Keratinocyte (primary cell): ENCODE measurements around the gene MLXIP. TPM values are rescaled to one million over a fixed set of nuclear protein-coding genes. Genes with fewer than 3 reads are reported as not detected.
A peak's percentile ranks its signal among the peaks of the same experiment; 100 is the strongest.

Experiments used
- DNase-seq: peaks from one replicate; pipeline ENCODE4 v3.0.0-alpha.2; 2011; ENCODE audit warnings: low read depth, missing footprints, low spot score
- FAIRE-seq: peaks from 2 replicates; lab custom pipeline; 2011; peaks lifted over from hg19 to GRCh38; lab: Jason Lieb, UNC
- H2AFZ ChIP-seq: 2 replicates; pipeline ENCODE4 v1.6.0; 2012; ENCODE audit warnings: low read length, control low read depth, inconsistent platforms; ENCODE audit not compliant: control insufficient read depth
- H3K27ac ChIP-seq: 2 replicates; pipeline ENCODE4 v1.5.1; 2011; ENCODE audit warnings: low read length; ENCODE audit not compliant: control insufficient read depth, insufficient read depth
- H3K27me3 ChIP-seq: 3 replicates; pipeline ENCODE4 v1.6.0; 2011; ENCODE audit warnings: low read length; ENCODE audit not compliant: control insufficient read depth, insufficient read depth; ENCODE audit errors: extremely low read depth
- H3K36me3 ChIP-seq, 2 experiments: 2 replicates in 1 of 2; 3 replicates in 1 of 2; pipeline ENCODE4 v1.5.1; 2011; ENCODE audit warnings: low read length in 2 of 2, mild to moderate bottlenecking in 1 of 2; ENCODE audit not compliant: control insufficient read depth in 2 of 2, insufficient read depth in 2 of 2; ENCODE audit errors: extremely low read depth in 1 of 2
- H3K4me1 ChIP-seq: 3 replicates; pipeline ENCODE4 v1.5.1; 2011; ENCODE audit warnings: low read length; ENCODE audit not compliant: control insufficient read depth, insufficient read depth; ENCODE audit errors: extremely low read depth
- H3K4me2 ChIP-seq: 3 replicates; pipeline ENCODE4 v1.6.0; 2011; ENCODE audit warnings: low read depth, low read length; ENCODE audit not compliant: control insufficient read depth, insufficient read depth; ENCODE audit errors: extremely low read depth
- H3K4me3 ChIP-seq, 3 experiments: fragments of 200-600 bp in 1 of 3; sonication (generic) in 1 of 3; 2 replicates in 2 of 3; 3 replicates in 1 of 3; pipeline ENCODE4 v1.5.1; 2011 to 2016; ENCODE audit warnings: low read length in 3 of 3, mild to moderate bottlenecking in 3 of 3, control low read depth in 2 of 3, inconsistent platforms in 1 of 3, low read depth in 1 of 3, mixed read lengths in 1 of 3, mixed run types in 1 of 3, moderate library complexity in 1 of 3; ENCODE audit not compliant: control insufficient read depth in 2 of 3, insufficient read depth in 2 of 3; ENCODE audit errors: extremely low read depth in 1 of 3
- H3K79me2 ChIP-seq: 2 replicates; pipeline ENCODE4 v1.6.0; 2012; ENCODE audit warnings: low read length; ENCODE audit not compliant: control insufficient read depth, insufficient read depth
- H3K9ac ChIP-seq: 3 replicates; pipeline ENCODE4 v1.6.0; 2011; ENCODE audit warnings: low read length; ENCODE audit not compliant: control insufficient read depth, insufficient read depth; ENCODE audit errors: extremely low read depth
- H3K9me1 ChIP-seq: 3 replicates; pipeline ENCODE4 v1.6.0; 2011; ENCODE audit warnings: low read length; ENCODE audit not compliant: control insufficient read depth, insufficient read depth; ENCODE audit errors: extremely low read depth
- H3K9me3 ChIP-seq: 2 replicates; pipeline ENCODE4 v1.5.1; 2012; ENCODE audit warnings: low read depth, low read length; ENCODE audit not compliant: control insufficient read depth
- H4K20me1 ChIP-seq: 3 replicates; pipeline ENCODE4 v1.6.0; 2011; ENCODE audit warnings: low read length; ENCODE audit not compliant: control insufficient read depth, insufficient read depth; ENCODE audit errors: extremely low read depth
- EZH2 ChIP-seq: IDR thresholded peaks from one replicate; pipeline ENCODE4 v1.6.1; 2012; ENCODE audit warnings: inconsistent platforms, mild to moderate bottlenecking, low read length, moderate library complexity
- dilution Hi-C: fragments of 300-500 bp; cut with MboI; formaldehyde crosslinking; loops from one replicate; pipeline ENCODE4 v1.7.0; 2020; ENCODE audit warnings: low sequenced_read_pairs; ENCODE audit not compliant: extremely low pct_ligation_motif_present
- polyA plus RNA-seq, 5 experiments: library from polyadenylated mRNA; depleted of rRNA in 3 of 5; stranded (reverse) in 3 of 5; stranded (forward) in 1 of 5; unstranded in 1 of 5; fragments of >200 nt; gene quantifications; 1 replicate in 1 of 5; 2 replicates in 3 of 5; 3 replicates in 1 of 5; pipeline versions ENCODE4 v1.2.1 to v1.2.3, GENCODE V29; 2011 to 2012; ENCODE audit warnings: missing spikeins in 2 of 5, low read depth in 1 of 5, low replicate concordance in 1 of 5
- TF ChIP-seq, protein P1 (sequence below), 3 experiments: IDR thresholded peaks in 1 of 3; conservative IDR thresholded peaks in 1 of 3; optimal IDR thresholded peaks in 1 of 3; 2 replicates in 2 of 3; 3 replicates in 1 of 3; pipeline versions ENCODE3 to v1.5.1; 2011; ENCODE audit warnings: low read length in 3 of 3, mild to moderate bottlenecking in 3 of 3, moderate library complexity in 2 of 3, control low read depth in 1 of 3, inconsistent platforms in 1 of 3; ENCODE audit not compliant: insufficient read depth in 2 of 3; ENCODE audit errors: extremely low read depth in 1 of 3

Gene MLXIP
- polyA plus RNA-seq, 1 donor (not counting 4 experiments of a cell fraction or from before 2014, with no cell fraction given) = 5.5 TPM

DNA sequence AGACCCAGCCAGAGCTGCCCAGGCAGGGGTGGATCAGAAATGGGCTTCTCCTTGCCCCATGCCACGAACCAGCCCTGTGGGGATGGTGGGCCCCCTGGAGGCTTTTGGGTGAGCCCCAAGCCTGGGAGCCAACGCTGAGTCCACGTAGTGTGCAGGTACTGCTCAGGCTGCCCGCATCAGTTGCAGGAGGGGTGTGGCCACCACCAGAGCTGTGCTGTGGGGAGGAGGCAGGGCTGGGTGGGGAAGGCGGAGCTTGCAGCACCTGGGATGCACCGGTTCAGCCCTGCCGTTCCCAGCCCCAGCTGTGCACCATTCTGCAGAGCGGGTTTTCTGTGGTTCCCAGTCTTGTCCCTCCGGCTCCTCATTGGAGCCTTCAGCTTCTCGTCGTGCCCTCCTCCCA, 59.1 kb downstream of the MLXIP start:
- peaks cover 36 to 43% of the 10 kb centered on the region in 2 experiments for H3K36me3 ChIP-seq
- H3K4me3 ChIP-seq = no peak overlapping the region
- TF ChIP-seq, protein P1, sequence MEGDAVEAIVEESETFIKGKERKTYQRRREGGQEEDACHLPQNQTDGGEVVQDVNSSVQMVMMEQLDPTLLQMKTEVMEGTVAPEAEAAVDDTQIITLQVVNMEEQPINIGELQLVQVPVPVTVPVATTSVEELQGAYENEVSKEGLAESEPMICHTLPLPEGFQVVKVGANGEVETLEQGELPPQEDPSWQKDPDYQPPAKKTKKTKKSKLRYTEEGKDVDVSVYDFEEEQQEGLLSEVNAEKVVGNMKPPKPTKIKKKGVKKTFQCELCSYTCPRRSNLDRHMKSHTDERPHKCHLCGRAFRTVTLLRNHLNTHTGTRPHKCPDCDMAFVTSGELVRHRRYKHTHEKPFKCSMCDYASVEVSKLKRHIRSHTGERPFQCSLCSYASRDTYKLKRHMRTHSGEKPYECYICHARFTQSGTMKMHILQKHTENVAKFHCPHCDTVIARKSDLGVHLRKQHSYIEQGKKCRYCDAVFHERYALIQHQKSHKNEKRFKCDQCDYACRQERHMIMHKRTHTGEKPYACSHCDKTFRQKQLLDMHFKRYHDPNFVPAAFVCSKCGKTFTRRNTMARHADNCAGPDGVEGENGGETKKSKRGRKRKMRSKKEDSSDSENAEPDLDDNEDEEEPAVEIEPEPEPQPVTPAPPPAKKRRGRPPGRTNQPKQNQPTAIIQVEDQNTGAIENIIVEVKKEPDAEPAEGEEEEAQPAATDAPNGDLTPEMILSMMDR (optimal IDR thresholded peaks at IDR 0.05 in 1 of 3, IDR thresholded peaks at IDR 0.05 in 1 of 3, conservative IDR thresholded peaks at IDR 0.05 in 1 of 3; ENCODE audit: extremely low read depth in 1 of 3, insufficient read depth in 2 of 3, low read length in 3 of 3) = no peak
- TF ChIP-seq EZH2 = no peak
- DNase-seq (peak; percentile 19), FAIRE-seq (peak; percentile 92)
- peaks cover 11% of the 10 kb centered on the region for H3K4me1 ChIP-seq
- no peak overlapping the region for H2AFZ ChIP-seq
- H3K4me2 ChIP-seq = peak overlapping the region; percentile 41
- H3K27ac ChIP-seq = no peak overlapping the region
- dilution Hi-C loops = no loop called here
- no peaks in the 10 kb centered on the region for H3K9me1 ChIP-seq
- H3K79me2 ChIP-seq = no peaks in the 10 kb centered on the region
- H3K27me3 ChIP-seq = no peaks in the 10 kb centered on the region
- no peak overlapping the region for H3K9ac ChIP-seq
- H3K9me3 ChIP-seq = no peaks in the 10 kb centered on the region
- no peaks in the 10 kb centered on the region for H4K20me1 ChIP-seq

DNA sequence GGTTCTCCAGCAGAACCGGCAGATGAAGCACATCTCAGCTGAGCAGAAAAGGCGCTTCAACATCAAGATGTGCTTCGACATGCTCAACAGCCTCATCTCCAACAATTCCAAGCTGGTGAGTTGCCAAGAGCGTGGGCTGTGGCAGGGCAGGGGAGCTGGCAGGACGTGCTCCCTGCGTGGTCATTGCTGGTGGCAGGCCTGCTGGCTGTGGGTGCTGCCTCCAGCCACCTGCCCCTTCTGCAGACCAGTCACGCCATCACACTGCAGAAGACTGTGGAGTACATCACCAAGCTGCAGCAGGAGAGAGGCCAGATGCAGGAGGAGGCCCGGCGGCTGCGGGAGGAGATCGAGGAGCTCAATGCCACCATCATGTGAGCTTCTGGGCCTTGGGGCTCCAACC, 59.6 kb downstream of the MLXIP start:
- Histone ChIP-seq H3K27ac (no peak overlapping the region), H3K4me3 (no peak overlapping the region), H2AFZ (no peak overlapping the region), H3K9ac (no peak overlapping the region), H3K4me2 (peak overlapping the region; percentile 41), H3K36me3 (peaks cover 31 to 44% of the 10 kb centered on the region in 2 experiments), H3K79me2 (no peaks in the 10 kb centered on the region), H3K9me1 (no peaks in the 10 kb centered on the region), H3K27me3 (no peaks in the 10 kb centered on the region), H4K20me1 (no peaks in the 10 kb centered on the region), H3K4me1 (peaks cover 11% of the 10 kb centered on the region), H3K9me3 (no peaks in the 10 kb centered on the region)
- DNase-seq (no peak), FAIRE-seq (no peak)
- dilution Hi-C loops = no loop called here
- TF ChIP-seq EZH2 = no peak
- TF ChIP-seq, protein P1 (optimal IDR thresholded peaks at IDR 0.05 in 1 of 3, IDR thresholded peaks at IDR 0.05 in 1 of 3, conservative IDR thresholded peaks at IDR 0.05 in 1 of 3; ENCODE audit: extremely low read depth in 1 of 3, insufficient read depth in 2 of 3, low read length in 3 of 3) = no peak
